H9 (cell line): ENCODE results near the gene NUDT14. TPM values are rescaled to one million over a fixed set of nuclear protein-coding genes. Genes with fewer than 3 reads are reported as not detected.

Experiments
- DNase-seq: peaks from one replicate; pipeline ENCODE4 v3.0.0-alpha.2; 2017
- H2AFZ ChIP-seq: one replicate; pipeline ENCODE4 v1.6.1; 2013; ENCODE audit warnings: mild to moderate bottlenecking, low read length, control low read depth, moderate library complexity
- H2AK5ac ChIP-seq: 2 replicates; pipeline ENCODE4 v1.6.1; 2013; ENCODE audit warnings: low read length, control low read depth, mixed read lengths; ENCODE audit not compliant: insufficient read length
- H2BK120ac ChIP-seq: one replicate; pipeline ENCODE4 v1.6.1; 2013; ENCODE audit warnings: low read depth, mild to moderate bottlenecking, low read length, control low read depth, inconsistent platforms; ENCODE audit not compliant: poor library complexity, severe bottlenecking
- H2BK12ac ChIP-seq: 2 replicates; pipeline ENCODE4 v1.6.1; 2013; ENCODE audit warnings: low read length, control low read depth, mixed read lengths, low read depth; ENCODE audit not compliant: insufficient read length
- H2BK15ac ChIP-seq: 2 replicates; pipeline ENCODE4 v1.6.1; 2013; ENCODE audit warnings: low read depth, low read length, control low read depth
- H2BK20ac ChIP-seq: one replicate; pipeline ENCODE4 v1.6.1; 2013; ENCODE audit warnings: low read depth, mild to moderate bottlenecking, low read length, control low read depth, inconsistent platforms; ENCODE audit not compliant: poor library complexity, severe bottlenecking
- H2BK5ac ChIP-seq: 2 replicates; pipeline ENCODE4 v1.6.1; 2013; ENCODE audit warnings: low read length, control low read depth, mixed read lengths; ENCODE audit not compliant: insufficient read length
- H3K14ac ChIP-seq: 2 replicates; pipeline ENCODE4 v1.6.1; 2013; ENCODE audit warnings: low read length, control low read depth; ENCODE audit not compliant: insufficient read depth
- H3K18ac ChIP-seq: 2 replicates; pipeline ENCODE4 v1.6.1; 2013; ENCODE audit warnings: low read depth, mild to moderate bottlenecking, mixed read lengths, low read length, control low read depth; ENCODE audit not compliant: insufficient read length
- H3K23ac ChIP-seq: 2 replicates; pipeline ENCODE4 v1.6.1; 2013; ENCODE audit warnings: low read length, control low read depth, mixed read lengths, low read depth; ENCODE audit not compliant: insufficient read length
- H3K23me2 ChIP-seq: 2 replicates; pipeline ENCODE4 v1.6.1; 2013; ENCODE audit warnings: low read depth, mild to moderate bottlenecking, mixed read lengths, low read length, control low read depth; ENCODE audit not compliant: insufficient read length, poor library complexity, severe bottlenecking
- H3K27ac ChIP-seq: 2 replicates; pipeline ENCODE4 v1.5.1; 2013; ENCODE audit warnings: low read length, control low read depth, mixed read lengths, low read depth; ENCODE audit not compliant: insufficient read length
- H3K27me3 ChIP-seq: 2 replicates; pipeline ENCODE4 v1.6.1; 2013; ENCODE audit warnings: low read length, control low read depth, inconsistent platforms; ENCODE audit not compliant: insufficient read depth
- H3K4ac ChIP-seq: 2 replicates; pipeline ENCODE4 v1.6.1; 2013; ENCODE audit warnings: low read depth, mild to moderate bottlenecking, control low read depth, inconsistent platforms, low read length, moderate library complexity
- H3K4me1 ChIP-seq: 2 replicates; pipeline ENCODE4 v1.6.1; 2013; ENCODE audit warnings: low read length, control low read depth, inconsistent platforms; ENCODE audit not compliant: insufficient read depth
- H3K4me2 ChIP-seq: 2 replicates; pipeline ENCODE4 v1.6.1; 2013; ENCODE audit warnings: low read length, control low read depth, mixed read lengths; ENCODE audit not compliant: insufficient read length, insufficient read depth
- H3K56ac ChIP-seq: 2 replicates; pipeline ENCODE4 v1.6.1; 2013; ENCODE audit warnings: low read depth, mild to moderate bottlenecking, mixed read lengths, low read length, control low read depth; ENCODE audit not compliant: insufficient read length
- H3K79me1 ChIP-seq: 2 replicates; pipeline ENCODE4 v1.6.1; 2013; ENCODE audit warnings: low read depth, mild to moderate bottlenecking, moderate library complexity, low read length, control low read depth, inconsistent platforms; ENCODE audit not compliant: insufficient read depth, poor library complexity, severe bottlenecking
- H3K79me2 ChIP-seq: 2 replicates; pipeline ENCODE4 v1.6.1; 2013; ENCODE audit warnings: low read length, control low read depth, inconsistent platforms; ENCODE audit not compliant: insufficient read depth
- H3K9ac ChIP-seq: 2 replicates; pipeline ENCODE4 v1.6.1; 2013; ENCODE audit warnings: low read length, control low read depth, mixed read lengths; ENCODE audit not compliant: insufficient read length; ENCODE audit errors: extremely low read depth
- H3K9me3 ChIP-seq: one replicate; pipeline ENCODE4 v1.6.1; 2013; ENCODE audit warnings: low read depth, low read length, inconsistent platforms; ENCODE audit not compliant: control insufficient read depth
- H3T11ph ChIP-seq: one replicate; pipeline ENCODE4 v1.6.1; 2013; ENCODE audit warnings: mild to moderate bottlenecking, low read length, control low read depth, inconsistent platforms
- H4K20me1 ChIP-seq: one replicate; pipeline ENCODE4 v1.6.1; 2013; ENCODE audit not compliant: control insufficient read depth, insufficient read length, insufficient read depth
- H4K5ac ChIP-seq: 2 replicates; pipeline ENCODE4 v1.6.1; 2013; ENCODE audit warnings: low read depth, mild to moderate bottlenecking, mixed read lengths, low read length, control low read depth; ENCODE audit not compliant: insufficient read length
- H4K8ac ChIP-seq: replicated peaks from 2 replicates; pipeline ENCODE4 v1.6.1; 2013; ENCODE audit warnings: low read length, control low read depth, mixed read lengths, low read depth; ENCODE audit not compliant: insufficient read length
- H4K91ac ChIP-seq: 2 replicates; pipeline ENCODE4 v1.6.1; 2013; ENCODE audit warnings: low read depth, mild to moderate bottlenecking, moderate library complexity, mixed read lengths, low read length, control low read depth; ENCODE audit not compliant: insufficient read length
- H3K27ac Mint-ChIP-seq, 3 experiments: 2 replicates in 2 of 3; 3 replicates in 1 of 3; pipeline ENCODE4 v1.8.0; 2020 to 2021; ENCODE audit warnings: mixed read lengths in 3 of 3, mild to moderate bottlenecking in 1 of 3, moderate library complexity in 1 of 3
- H3K27me3 Mint-ChIP-seq: 2 replicates; pipeline ENCODE4 v1.8.0; 2021; ENCODE audit warnings: low read depth, mild to moderate bottlenecking, moderate library complexity, mixed read lengths
- H3K36me3 Mint-ChIP-seq, 3 experiments: 2 replicates in 2 of 3; 3 replicates in 1 of 3; pipeline ENCODE4 v1.8.0; 2020 to 2021; ENCODE audit warnings: low read depth in 3 of 3, mixed read lengths in 3 of 3; ENCODE audit not compliant: insufficient read depth in 1 of 3
- H3K4me1 Mint-ChIP-seq, 2 experiments: 2 replicates each; pipeline ENCODE4 v1.8.0; 2020; ENCODE audit warnings: mixed read lengths in 2 of 2
- H3K4me3 Mint-ChIP-seq, 2 experiments: 2 replicates in 1 of 2; 3 replicates in 1 of 2; pipeline ENCODE4 v1.8.0; 2020 to 2021; ENCODE audit warnings: mild to moderate bottlenecking in 2 of 2, mixed read lengths in 2 of 2, moderate library complexity in 1 of 2
- H3K9me3 Mint-ChIP-seq, 2 experiments: 2 replicates in 1 of 2; 3 replicates in 1 of 2; pipeline ENCODE4 v1.8.0; 2020; ENCODE audit warnings: mild to moderate bottlenecking in 2 of 2, mixed read lengths in 2 of 2, moderate library complexity in 1 of 2
- WGBS: extraction: QIAGEN DNeasy Blood & Tissue Kit; methylation state at CpG from one replicate; pipeline ENCODE4 v1.1.7; 2013; ENCODE audit warnings: missing lambda C conversion rate, low lambda C conversion rate, mixed read lengths; ENCODE audit not compliant: insufficient read length; ENCODE audit errors: extremely low coverage; 5-methylcytosine and 5-hydroxymethylcytosine counted together
- microRNA-seq: library from miRNA; unstranded; fragments of <30 nt; microRNA quantifications from one replicate; pipeline ENCODE4, GENCODE V29; 2020; ENCODE audit warnings: borderline microRNAs expressed
- total RNA-seq: library from RNA; stranded (reverse); gene quantifications from 2 replicates; pipeline ENCODE4 v1.2.1, GENCODE V29; 2021
- TF ChIP-seq, protein P1 (sequence below): fragments of 200-600 bp; sonication (generic); conservative IDR thresholded peaks from 3 replicates; pipeline ENCODE4 v1.8.0; 2021; ENCODE audit warnings: antibody characterized with exemption, mild to moderate bottlenecking

NUDT14 gene
- total RNA-seq, 1 experiment from 2014 or later: 41.1 TPM

DNA sequence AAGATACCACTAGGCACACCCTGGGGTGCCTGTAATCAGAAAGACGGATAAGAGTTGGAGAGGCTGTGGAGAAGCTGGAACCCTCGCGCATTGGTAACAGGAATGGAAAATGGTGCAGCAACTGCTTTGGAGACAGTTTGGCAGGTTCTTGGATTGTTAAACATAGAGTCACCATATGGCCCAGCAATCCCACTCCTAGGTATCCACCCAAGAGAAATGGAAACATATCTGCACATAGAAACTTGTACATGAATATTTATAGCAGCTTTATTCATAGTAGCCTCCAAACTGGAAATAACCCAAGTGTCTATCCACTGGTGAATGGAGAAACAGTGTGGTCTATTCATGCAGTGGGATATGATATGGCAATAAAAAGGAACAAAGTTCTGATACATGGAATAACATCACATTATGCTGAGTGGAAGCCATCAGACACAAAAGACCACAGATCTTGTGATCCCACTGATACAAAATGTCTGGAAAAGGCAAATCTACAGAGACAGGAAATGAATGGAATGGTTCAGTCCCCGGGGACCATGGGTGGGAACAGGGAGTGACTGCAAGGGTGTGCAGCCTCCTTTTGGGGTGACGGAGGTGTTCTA is 57.9 kb downstream of the NUDT14 start:
- peaks cover 19 to 21% of the 10 kb centered on the region in 2 experiments for H3K9me3 Mint-ChIP-seq
- no peak overlapping the region for H2BK20ac ChIP-seq
- no peak overlapping the region for H2BK5ac ChIP-seq
- no peak overlapping the region for H3K14ac ChIP-seq
- H3K9me3 ChIP-seq: peaks cover 16% of the 10 kb centered on the region
- no CpG with 5 or more reads among the region's 5 CpGs for WGBS
- H2BK12ac ChIP-seq: no peak overlapping the region
- TF ChIP-seq, protein P1, sequence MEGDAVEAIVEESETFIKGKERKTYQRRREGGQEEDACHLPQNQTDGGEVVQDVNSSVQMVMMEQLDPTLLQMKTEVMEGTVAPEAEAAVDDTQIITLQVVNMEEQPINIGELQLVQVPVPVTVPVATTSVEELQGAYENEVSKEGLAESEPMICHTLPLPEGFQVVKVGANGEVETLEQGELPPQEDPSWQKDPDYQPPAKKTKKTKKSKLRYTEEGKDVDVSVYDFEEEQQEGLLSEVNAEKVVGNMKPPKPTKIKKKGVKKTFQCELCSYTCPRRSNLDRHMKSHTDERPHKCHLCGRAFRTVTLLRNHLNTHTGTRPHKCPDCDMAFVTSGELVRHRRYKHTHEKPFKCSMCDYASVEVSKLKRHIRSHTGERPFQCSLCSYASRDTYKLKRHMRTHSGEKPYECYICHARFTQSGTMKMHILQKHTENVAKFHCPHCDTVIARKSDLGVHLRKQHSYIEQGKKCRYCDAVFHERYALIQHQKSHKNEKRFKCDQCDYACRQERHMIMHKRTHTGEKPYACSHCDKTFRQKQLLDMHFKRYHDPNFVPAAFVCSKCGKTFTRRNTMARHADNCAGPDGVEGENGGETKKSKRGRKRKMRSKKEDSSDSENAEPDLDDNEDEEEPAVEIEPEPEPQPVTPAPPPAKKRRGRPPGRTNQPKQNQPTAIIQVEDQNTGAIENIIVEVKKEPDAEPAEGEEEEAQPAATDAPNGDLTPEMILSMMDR: no peak
- no peak overlapping the region for H3K27ac Mint-ChIP-seq
- H3K4me3 Mint-ChIP-seq: no peak overlapping the region
- H3K23ac ChIP-seq: no peak overlapping the region
- no peak overlapping the region for H3K4me2 ChIP-seq
- no peak overlapping the region for H2AFZ ChIP-seq
- no peak overlapping the region for H4K8ac ChIP-seq
- no peak overlapping the region for H2BK15ac ChIP-seq
- no peak overlapping the region for H3T11ph ChIP-seq
- DNase-seq: no peak
- no peaks in the 10 kb centered on the region for H3K23me2 ChIP-seq
- no peaks in the 10 kb centered on the region for H3K79me1 ChIP-seq
- no peak overlapping the region for H2BK120ac ChIP-seq
- no peak overlapping the region for H3K9ac ChIP-seq
- peaks cover 0 to 10% of the 10 kb centered on the region in 2 experiments; a peak in 2 of 4 replicates for H3K4me1 Mint-ChIP-seq
- peaks cover 62% of the 10 kb centered on the region for H3K27me3 Mint-ChIP-seq
- H3K18ac ChIP-seq: no peak overlapping the region
- no peak overlapping the region for H4K91ac ChIP-seq
- no peaks in the 10 kb centered on the region for H4K20me1 ChIP-seq
- H3K56ac ChIP-seq: no peak overlapping the region
- no peak overlapping the region for H2AK5ac ChIP-seq
- no peak overlapping the region for H3K27ac ChIP-seq
- peaks cover 0 to 6% (median 0%) of the 10 kb centered on the region in 3 experiments; a peak in 3 of 7 replicates for H3K36me3 Mint-ChIP-seq
- no peaks in the 10 kb centered on the region for H3K79me2 ChIP-seq
- no peaks in the 10 kb centered on the region for H3K27me3 ChIP-seq
- H3K4ac ChIP-seq: no peak overlapping the region
- no peak overlapping the region for H4K5ac ChIP-seq
- no peaks in the 10 kb centered on the region for H3K4me1 ChIP-seq

Small RNA genes within 50 kb of the gene (microRNA-seq; reads per million reads assigned to microRNA genes)
- not detected for gene MIR6765

Other genes with a start within 250 kb of the NUDT14 start
- gene AHNAK2, start 202.9 kb downstream of the NUDT14 start, total RNA-seq: 2.3 and 2.8 TPM in 2 replicates
- 2.4 and 3.0 TPM in 2 replicates for gene CLBA1, start 195.5 kb downstream of the NUDT14 start, total RNA-seq
- gene CDCA4, start 160.2 kb downstream of the NUDT14 start, total RNA-seq: 57.7 and 58.5 TPM in 2 replicates
- gene GPR132, start 115.9 kb downstream of the NUDT14 start, total RNA-seq: 0.20 and 0.24 TPM in 2 replicates
- 11.3 and 11.4 TPM in 2 replicates for gene JAG2, start 12.5 kb downstream of the NUDT14 start, total RNA-seq
- 22.9 and 23.3 TPM in 2 replicates for gene BTBD6, start 67.2 kb upstream of the NUDT14 start, total RNA-seq
- gene BRF1, start 119.7 kb upstream of the NUDT14 start, total RNA-seq: 27.0 and 28.3 TPM in 2 replicates
- 63.5 and 72.5 TPM in 2 replicates for gene PACS2, start 133.4 kb upstream of the NUDT14 start, total RNA-seq
- 0.50 and 0.83 TPM in 2 replicates for gene TEX22, start 217.2 kb upstream of the NUDT14 start, total RNA-seq
- 222 and 230 TPM in 2 replicates for gene MTA1, start 238.5 kb upstream of the NUDT14 start, total RNA-seq